ENCODE results near the gene CCDC152.

CCDC152 gene

GRCh38 chr5:42779083-42779482 is 22.5 kb downstream of the CCDC152 start:
- DNase-seq (ENCODE audit: low read depth in 4 of 4, low spot score in 1 of 4): no peak

DNA sequence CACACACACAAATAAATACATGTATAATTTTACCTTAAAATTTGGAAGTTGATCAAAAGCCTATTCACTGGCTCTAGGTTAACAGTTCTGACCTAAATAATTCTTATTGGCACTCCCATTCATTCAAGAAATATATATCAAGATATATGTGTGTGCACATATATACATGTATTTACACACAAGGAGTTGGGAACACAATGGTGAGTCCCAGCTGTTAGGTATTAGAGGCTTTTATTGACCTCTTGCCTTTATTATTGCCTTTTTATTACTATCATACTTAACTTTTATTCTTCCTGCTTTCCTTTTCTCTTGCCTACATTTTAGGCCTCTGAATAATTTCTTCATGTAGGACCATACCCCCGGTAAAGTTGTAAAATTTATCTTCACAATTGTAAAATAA is 25.0 kb downstream of the CCDC152 start:
- DNase-seq (ENCODE audit: low read depth in 4 of 4, low spot score in 1 of 4): no peak

GRCh38 chr5:42784132-42784531 is 27.5 kb downstream of the CCDC152 start:
- no peak for DNase-seq (ENCODE audit: low read depth in 4 of 4, low spot score in 1 of 4)

- no peak for DNase-seq (ENCODE audit: low read depth in 4 of 4, low spot score in 1 of 4)
These were observed 29.1 kb downstream of the CCDC152 start for GRCh38 chr5:42785756-42786155.

DNA sequence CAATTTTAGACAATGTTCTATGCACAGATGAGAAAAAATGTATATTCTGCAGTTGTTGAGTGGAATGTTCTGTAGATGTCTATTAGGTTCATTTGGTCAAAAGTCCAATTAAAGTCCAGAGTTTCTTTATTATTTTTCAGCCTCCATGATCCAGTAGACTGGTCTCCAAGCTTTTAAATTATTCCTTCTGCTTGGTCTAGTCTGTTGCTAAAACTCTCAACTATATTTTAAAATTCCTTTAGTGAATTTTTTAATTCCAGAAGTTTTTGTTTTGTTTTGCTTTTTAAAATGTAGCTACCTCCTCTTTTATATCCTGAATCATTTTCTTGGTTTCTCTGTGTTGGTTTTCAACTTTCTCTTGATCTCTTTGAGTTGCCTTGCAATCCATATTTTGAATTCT is 30.5 kb downstream of the CCDC152 start:
- no peak for DNase-seq (ENCODE audit: low read depth in 4 of 4, low spot score in 1 of 4)

DNA sequence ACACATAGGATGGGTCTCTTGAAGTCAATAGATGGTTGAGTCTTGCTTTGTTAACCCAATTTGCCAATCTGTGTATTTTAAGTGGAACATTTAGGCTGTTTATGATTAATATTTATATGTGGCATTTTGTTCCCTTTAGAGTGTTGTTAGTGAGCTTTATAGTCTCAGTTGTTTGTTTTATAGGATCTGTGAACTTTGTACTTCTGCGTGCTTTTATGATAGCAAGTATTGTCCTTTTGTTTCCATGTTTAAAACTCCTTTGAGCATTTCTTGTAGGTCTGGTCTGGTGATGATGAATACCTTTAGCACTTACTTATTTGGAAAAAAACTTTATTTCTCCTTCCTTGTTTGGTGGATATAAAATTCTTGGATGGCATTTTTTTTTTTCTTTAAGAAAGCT is 31.2 kb downstream of the CCDC152 start:
- no peak for DNase-seq (ENCODE audit: low read depth in 4 of 4, low spot score in 1 of 4)

DNA sequence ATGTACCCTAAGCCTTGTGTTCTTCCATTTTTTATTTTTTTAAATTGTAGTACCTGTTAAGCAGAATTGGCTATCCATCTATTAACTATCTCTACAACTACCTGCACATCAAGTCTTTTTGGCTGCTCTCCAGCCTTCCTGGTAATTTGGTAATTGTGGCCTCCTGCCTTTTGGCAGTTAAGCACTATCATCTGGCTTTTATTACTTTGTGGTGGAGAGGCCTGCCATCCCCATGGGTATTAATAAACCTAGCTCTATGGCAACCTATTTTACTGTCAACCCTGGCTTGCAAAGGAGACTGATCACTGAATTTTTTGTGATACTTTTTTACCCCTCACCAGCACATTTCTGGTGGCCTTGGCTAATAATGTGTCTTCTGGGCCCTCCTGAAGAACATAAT is 34.5 kb downstream of the CCDC152 start:
- no peak for DNase-seq (ENCODE audit: low read depth in 4 of 4, low spot score in 1 of 4)

GRCh38 chr5:42798284-42799240 is 41.9 kb downstream of the CCDC152 start:
- DNase-seq (ENCODE audit: low read depth in 4 of 4, low spot score in 1 of 4): no peak

- DNase-seq (ENCODE audit: low read depth in 4 of 4, low spot score in 1 of 4): no peak
These were observed 42.6 kb downstream of the CCDC152 start for GRCh38 chr5:42799241-42799608.

DNA sequence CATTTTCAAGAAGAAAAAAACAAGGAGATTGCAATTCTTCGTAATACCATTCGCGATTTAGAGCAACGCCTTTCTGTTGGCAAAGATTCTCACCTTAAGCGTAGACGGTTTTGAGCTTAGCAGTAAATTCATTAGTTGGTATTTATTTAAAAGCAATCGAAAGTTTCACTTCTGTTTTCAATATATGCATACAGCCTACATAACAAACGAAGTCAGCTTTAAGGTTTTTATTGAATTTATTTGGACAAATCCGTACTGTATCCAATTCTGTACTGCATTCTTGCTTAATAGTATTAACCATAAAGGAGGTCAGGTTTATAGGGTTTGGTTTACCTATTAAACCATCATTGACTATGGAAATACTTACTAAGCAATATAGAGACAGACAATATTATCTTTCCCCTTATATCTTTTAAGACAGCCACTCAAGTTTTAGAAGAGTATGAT is 43.1 kb downstream of the CCDC152 start:
- no peak for DNase-seq (ENCODE audit: low read depth in 4 of 4, low spot score in 1 of 4)

- DNase-seq (ENCODE audit: low read depth in 4 of 4, low spot score in 1 of 4): no peak
These were observed 44.2 kb downstream of the CCDC152 start for GRCh38 chr5:42800748-42801330.

DNA sequence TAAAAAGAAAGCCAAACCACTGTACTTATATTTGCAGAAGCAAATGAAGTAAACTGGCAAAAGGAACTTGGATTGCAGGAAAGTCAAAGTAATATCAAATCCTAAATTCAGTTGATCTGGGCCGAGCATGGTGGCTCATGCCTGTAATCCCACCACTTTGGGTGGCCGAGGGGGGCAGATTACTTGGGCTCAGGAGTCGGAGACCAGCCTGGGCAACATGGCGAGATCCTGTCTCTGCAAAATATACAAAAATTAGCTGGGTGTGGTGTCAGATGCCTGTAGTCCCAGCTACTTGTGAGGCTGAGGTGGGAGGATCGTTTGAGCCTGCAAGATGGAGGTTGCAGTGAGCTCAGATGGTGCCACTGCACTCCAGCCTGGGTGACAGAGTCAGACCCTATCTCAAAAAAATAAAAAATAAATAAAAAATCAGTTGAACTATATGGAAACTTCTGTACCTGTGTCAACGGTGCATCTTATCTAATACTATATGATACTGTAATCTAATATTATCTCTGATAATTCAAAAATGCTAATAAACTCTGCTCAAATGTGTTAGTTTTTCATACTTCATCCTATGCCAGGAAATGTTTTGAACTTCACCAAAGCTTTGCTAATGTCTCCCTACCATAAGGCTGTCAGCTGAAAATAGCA is 45.0 kb downstream of the CCDC152 start:
- DNase-seq (ENCODE audit: low read depth in 4 of 4, low spot score in 1 of 4): no peak

GRCh38 chr5:42804717-42805339 is 48.2 kb downstream of the CCDC152 start:
- no peak for DNase-seq (ENCODE audit: low read depth in 4 of 4, low spot score in 1 of 4)

DNA sequence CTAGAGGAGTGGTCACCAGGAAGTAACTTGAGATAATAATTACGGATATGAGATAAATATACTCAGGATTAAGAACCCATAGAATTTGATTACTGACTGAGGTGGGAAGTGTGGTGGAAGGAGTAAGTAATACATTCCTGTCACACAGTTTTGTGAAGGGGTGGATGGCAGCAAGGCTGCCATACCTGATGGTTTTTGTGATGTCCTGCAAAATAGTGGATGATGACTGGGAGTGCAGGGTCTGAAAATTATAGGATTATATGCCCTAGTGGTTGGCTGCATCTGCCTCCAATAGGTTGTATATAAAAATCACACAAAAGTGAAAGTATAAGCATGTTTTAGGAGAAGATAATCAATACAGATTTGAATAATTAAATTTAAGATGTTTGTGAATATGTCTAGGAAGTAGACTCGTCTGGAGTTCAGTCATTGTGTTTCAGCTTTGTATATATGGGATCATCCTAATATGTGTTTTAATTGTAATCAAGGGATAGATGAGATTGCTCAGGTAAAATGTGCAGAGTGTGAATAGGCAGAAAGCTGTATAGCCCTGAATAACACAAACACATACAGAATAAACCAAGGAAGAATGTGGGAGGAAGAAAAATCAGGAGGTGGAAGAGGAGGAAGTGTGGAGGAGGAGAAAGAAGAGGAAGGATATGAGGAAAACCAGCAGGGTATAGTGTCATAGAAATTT is 49.5 kb downstream of the CCDC152 start:
- DNase-seq (ENCODE audit: low read depth in 4 of 4, low spot score in 1 of 4): no peak

GRCh38 chr5:42806701-42807262 is 50.2 kb downstream of the CCDC152 start:
- DNase-seq (ENCODE audit: low read depth in 4 of 4, low spot score in 1 of 4): no peak

- DNase-seq (ENCODE audit: low read depth in 4 of 4, low spot score in 1 of 4): no peak
These were observed 51.3 kb downstream of the CCDC152 start for GRCh38 chr5:42807722-42808447.

DNA sequence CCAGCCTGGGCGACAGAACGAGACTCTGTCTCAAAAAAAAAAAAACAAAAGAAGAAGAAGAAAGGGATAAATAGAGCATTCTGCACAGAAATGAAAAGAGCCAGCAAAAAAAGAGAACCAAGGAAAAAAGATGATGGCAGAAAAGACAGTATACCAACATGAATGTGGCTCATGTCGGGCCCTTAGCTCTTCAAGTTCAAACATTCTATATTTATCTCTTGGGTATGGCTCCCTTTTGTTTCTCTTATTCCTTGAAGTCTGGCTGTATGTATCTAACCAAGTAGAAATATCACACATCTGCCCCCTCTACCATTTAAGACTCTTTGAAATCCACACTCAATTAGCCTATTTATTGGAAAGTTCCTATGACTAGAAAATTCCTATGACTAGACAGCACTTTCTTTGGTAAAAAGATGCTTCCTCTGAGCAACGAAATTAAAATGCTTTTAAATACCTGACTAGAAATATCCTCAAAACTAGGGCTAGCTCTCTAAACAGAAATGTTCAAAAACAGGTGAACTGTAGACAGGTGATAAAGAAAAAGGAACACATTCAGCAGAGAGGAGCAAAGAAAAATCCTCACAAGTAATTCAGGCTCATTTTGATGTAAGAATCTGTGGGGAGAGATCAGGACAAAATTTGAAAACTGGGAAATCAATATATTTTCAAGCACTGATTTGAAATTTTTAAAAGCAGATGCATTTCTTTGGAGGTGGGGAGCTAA is 52.4 kb downstream of the CCDC152 start:
- no peak for DNase-seq (ENCODE audit: low read depth in 4 of 4, low spot score in 1 of 4)

DNA sequence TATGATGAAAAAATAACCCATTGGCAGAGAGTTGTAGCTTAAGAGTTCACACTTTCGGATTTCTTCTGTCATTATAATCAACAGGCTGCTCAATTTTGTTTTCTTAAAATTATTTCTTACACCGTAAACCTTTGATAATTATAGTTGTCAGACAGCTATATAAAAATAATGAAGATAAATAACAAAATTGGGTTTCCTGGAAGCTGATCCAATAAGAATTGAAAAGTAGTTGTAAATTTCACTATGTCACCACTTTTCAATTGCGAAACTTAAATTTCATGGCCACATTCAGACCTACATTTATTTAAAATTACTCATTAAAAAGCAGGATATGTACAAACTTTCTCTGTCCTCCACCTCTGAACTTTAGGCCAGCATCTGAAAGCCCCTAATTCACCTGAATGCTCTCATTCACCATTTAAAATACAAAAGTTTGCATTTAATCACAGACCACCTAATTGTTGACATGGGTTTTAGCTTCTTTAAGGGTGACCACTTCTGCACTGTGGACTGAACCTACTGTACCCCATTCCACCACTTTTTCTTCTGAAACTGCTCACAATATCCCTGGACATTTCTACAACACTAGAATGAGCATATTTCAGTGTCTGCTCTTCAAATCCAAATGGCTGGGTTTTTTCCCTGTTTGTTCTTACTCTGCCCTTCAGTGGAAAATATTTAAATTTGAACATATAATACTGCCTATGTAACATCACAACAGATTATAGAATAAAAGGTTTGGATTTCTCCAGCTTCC is 54.4 kb downstream of the CCDC152 start:
- DNase-seq (ENCODE audit: low read depth in 4 of 4, low spot score in 1 of 4): no peak
